SJCRH30 (cell line): ENCODE results near the gene INS. TPM values are rescaled to one million over a fixed set of nuclear protein-coding genes. Genes with fewer than 3 reads are reported as not detected.
"Not testable (repeated sequence)": the region's sequence is repeated elsewhere in the genome, so short reads cannot be mapped to it uniquely, and the experiment has no call there.

Experiments used
- DNase-seq, 2 experiments: peaks; one replicate each; pipeline ENCODE4 v3.0.0-alpha.2; 2015 to 2020
- H3K27ac ChIP-seq: fragments of 250-450 bp; sonication (Bioruptor Pico); 2 replicates; pipeline ENCODE4 v1.5.1; 2020; ENCODE audit warnings: mild to moderate bottlenecking, moderate library complexity
- H3K27me3 ChIP-seq: fragments of 250-450 bp; sonication (Bioruptor Pico); 2 replicates; pipeline ENCODE4 v1.5.1; 2020; ENCODE audit warnings: mild to moderate bottlenecking, moderate library complexity
- H3K36me3 ChIP-seq: fragments of 250-450 bp; sonication (Bioruptor Pico); 2 replicates; pipeline ENCODE4 v1.5.1; 2020; ENCODE audit warnings: mild to moderate bottlenecking, moderate library complexity
- H3K4me1 ChIP-seq: fragments of 250-450 bp; sonication (Bioruptor Pico); 2 replicates; pipeline ENCODE4 v1.5.1; 2020; ENCODE audit warnings: mild to moderate bottlenecking, moderate library complexity
- H3K4me3 ChIP-seq: fragments of 250-450 bp; sonication (Bioruptor Pico); 2 replicates; pipeline ENCODE4 v1.5.1; 2020; ENCODE audit warnings: mild to moderate bottlenecking, moderate library complexity
- H3K9me3 ChIP-seq: fragments of 250-450 bp; sonication (Bioruptor Pico); replicated peaks from 2 replicates; pipeline ENCODE4 v1.5.1; 2020; ENCODE audit warnings: mild to moderate bottlenecking, moderate library complexity
- total RNA-seq: library from RNA; depleted of rRNA; stranded (reverse); fragments of >200 nt; shearing (Covaris generic); gene quantifications from 2 replicates; pipeline ENCODE4 v1.2.3, GENCODE V29; 2014

The INS gene
- total RNA-seq, 1 experiment from 2014 or later = not detected

GRCh38 chr11:2179516-2179915, 18.5 kb upstream of the INS start:
- H3K36me3 ChIP-seq = no peaks in the 10 kb centered on the region
- DNase-seq = no peak
- no peak overlapping the region for H3K27ac ChIP-seq
- no peak overlapping the region for H3K4me3 ChIP-seq
- H3K27me3 ChIP-seq = peaks cover 14% of the 10 kb centered on the region
- H3K4me1 ChIP-seq = peaks cover 14% of the 10 kb centered on the region
- no peaks in the 10 kb centered on the region for H3K9me3 ChIP-seq

- no peak overlapping the region for H3K27ac ChIP-seq
- peaks cover 14% of the 10 kb centered on the region for H3K27me3 ChIP-seq
- H3K4me3 ChIP-seq = no peak overlapping the region
- H3K9me3 ChIP-seq = no peaks in the 10 kb centered on the region
- DNase-seq = peak; percentile 40 to 54
- H3K4me1 ChIP-seq = peaks cover 14% of the 10 kb centered on the region
- H3K36me3 ChIP-seq = no peaks in the 10 kb centered on the region
These were observed 18.0 kb upstream of the INS start for GRCh38 chr11:2178906-2179494.

- H3K9me3 ChIP-seq, H3K27ac ChIP-seq, H3K36me3 ChIP-seq, DNase-seq, H3K4me3 ChIP-seq: not testable (repeated sequence)
- Histone ChIP-seq H3K4me1 (peaks cover 14% of the 10 kb centered on the region), H3K27me3 (peaks cover 14% of the 10 kb centered on the region)
These were observed 17.2 kb upstream of the INS start for GRCh38 chr11:2178055-2178773.

GRCh38 chr11:2177076-2177475, 16.1 kb upstream of the INS start:
- Histone ChIP-seq H3K27ac (no peak overlapping the region), H3K4me3 (no peak overlapping the region), H3K27me3 (peaks cover 13% of the 10 kb centered on the region), H3K9me3 (no peaks in the 10 kb centered on the region), H3K4me1 (peaks cover 14% of the 10 kb centered on the region), H3K36me3 (no peaks in the 10 kb centered on the region)
- no peak for DNase-seq

- Histone ChIP-seq H3K27me3 (peaks cover 11% of the 10 kb centered on the region), H3K36me3 (no peaks in the 10 kb centered on the region), H3K27ac (no peak overlapping the region), H3K9me3 (no peaks in the 10 kb centered on the region), H3K4me3 (no peak overlapping the region), H3K4me1 (peaks cover 14% of the 10 kb centered on the region)
- no peak for DNase-seq
These were observed 15.4 kb upstream of the INS start for GRCh38 chr11:2176389-2176900.

- Histone ChIP-seq H3K27me3 (peaks cover 7% of the 10 kb centered on the region), H3K27ac (no peak overlapping the region), H3K9me3 (no peaks in the 10 kb centered on the region), H3K4me1 (peaks cover 14% of the 10 kb centered on the region), H3K36me3 (no peaks in the 10 kb centered on the region), H3K4me3 (no peak overlapping the region)
- DNase-seq = peak; percentile 54 to 55
These were observed 14.7 kb upstream of the INS start for GRCh38 chr11:2175659-2176058.

- H3K27ac ChIP-seq = no peak overlapping the region
- no peak for DNase-seq
- no peak overlapping the region for H3K4me3 ChIP-seq
- peaks cover 14% of the 10 kb centered on the region for H3K4me1 ChIP-seq
- H3K27me3 ChIP-seq = no peaks in the 10 kb centered on the region
- no peaks in the 10 kb centered on the region for H3K36me3 ChIP-seq
- H3K9me3 ChIP-seq = no peaks in the 10 kb centered on the region
These were observed 13.4 kb upstream of the INS start for GRCh38 chr11:2174361-2174760.

GRCh38 chr11:2173761-2174160, 12.8 kb upstream of the INS start:
- peaks cover 8% of the 10 kb centered on the region for H3K4me1 ChIP-seq
- H3K9me3 ChIP-seq = no peaks in the 10 kb centered on the region
- no peaks in the 10 kb centered on the region for H3K36me3 ChIP-seq
- H3K27me3 ChIP-seq = no peaks in the 10 kb centered on the region
- no peak for DNase-seq
- no peak overlapping the region for H3K4me3 ChIP-seq
- H3K27ac ChIP-seq = no peak overlapping the region

- Histone ChIP-seq H3K9me3 (no peaks in the 10 kb centered on the region), H3K4me1 (peaks cover 4% of the 10 kb centered on the region), H3K27ac (no peak overlapping the region), H3K4me3 (no peak overlapping the region), H3K36me3 (no peaks in the 10 kb centered on the region), H3K27me3 (no peaks in the 10 kb centered on the region)
- peak in 1 of 2 experiments; percentile 40 for DNase-seq
These were observed 12.2 kb upstream of the INS start for GRCh38 chr11:2173150-2173693.

- Histone ChIP-seq H3K27ac (no peak overlapping the region), H3K4me3 (no peak overlapping the region), H3K27me3 (no peaks in the 10 kb centered on the region), H3K4me1 (peaks cover 4% of the 10 kb centered on the region), H3K36me3 (no peaks in the 10 kb centered on the region), H3K9me3 (no peaks in the 10 kb centered on the region)
- no peak for DNase-seq
These were observed 11.7 kb upstream of the INS start for GRCh38 chr11:2172676-2173075.

GRCh38 chr11:2171591-2172003, 10.6 kb upstream of the INS start, which contains the start of gene TH:
TH (minus strand) TSS chr11:2171815; CDS start chr11:2171786, 29 bp downstream.
- no peaks in the 10 kb centered on the region for H3K9me3 ChIP-seq
- no peaks in the 10 kb centered on the region for H3K36me3 ChIP-seq
- no peak within 1 kb of the TSS for H3K27ac ChIP-seq
- no peaks in the 10 kb centered on the region for H3K27me3 ChIP-seq
- peaks cover 4% of the 10 kb centered on the region for H3K4me1 ChIP-seq
- DNase-seq = no peak
- H3K4me3 ChIP-seq = no peak within 1 kb of the TSS

GRCh38 chr11:2169626-2170570, 8.9 kb upstream of the INS start:
- H3K4me3 ChIP-seq = no peak overlapping the region
- no peaks in the 10 kb centered on the region for H3K9me3 ChIP-seq
- H3K36me3 ChIP-seq = no peaks in the 10 kb centered on the region
- H3K27ac ChIP-seq = no peak overlapping the region
- no peaks in the 10 kb centered on the region for H3K27me3 ChIP-seq
- no peak for DNase-seq
- H3K4me1 ChIP-seq = no peaks in the 10 kb centered on the region

GRCh38 chr11:2169005-2169378, 8.0 kb upstream of the INS start:
- H3K4me1 ChIP-seq = no peaks in the 10 kb centered on the region

GRCh38 chr11:2168286-2169004, 7.4 kb upstream of the INS start:
- Histone ChIP-seq H3K27me3 (0 out of 2 replicates have a peak, but pooled peaks cover 6% of the 10 kb centered on the region), H3K4me3 (no peak overlapping the region), H3K9me3 (no peaks in the 10 kb centered on the region), H3K4me1 (no peaks in the 10 kb centered on the region), H3K36me3 (no peaks in the 10 kb centered on the region), H3K27ac (no peak overlapping the region)
- no peak for DNase-seq

More at GRCh38 chr11:2169005-2169378, 8.0 kb upstream of the INS start:
- Histone ChIP-seq H3K9me3 (no peaks in the 10 kb centered on the region), H3K36me3 (no peaks in the 10 kb centered on the region), H3K27ac (no peak overlapping the region), H3K4me3 (no peak overlapping the region), H3K27me3 (0 out of 2 replicates have a peak, but pooled peaks cover 4% of the 10 kb centered on the region)
- DNase-seq = no peak
